BLaER1 (cell line): Measurements from ENCODE around the gene FEM1B.

ENCODE experiments used
- H3K27ac ChIP-seq: shearing (Covaris generic); formaldehyde crosslinking; 2 replicates; pipeline ENCODE4 v1.8.1; 2022
- H3K27me3 ChIP-seq: shearing (Covaris generic); formaldehyde crosslinking; 2 replicates; pipeline ENCODE4 v1.8.1; 2022
- H3K36me3 ChIP-seq: shearing (Covaris generic); formaldehyde crosslinking; 2 replicates; pipeline ENCODE4 v1.8.1; 2022
- H3K4me1 ChIP-seq: shearing (Covaris generic); formaldehyde crosslinking; 2 replicates; pipeline ENCODE4 v1.8.1; 2022
- H3K4me2 ChIP-seq: shearing (Covaris generic); formaldehyde crosslinking; 2 replicates; pipeline ENCODE4 v1.8.1; 2022
- H3K4me3 ChIP-seq: shearing (Covaris generic); formaldehyde crosslinking; 2 replicates; pipeline ENCODE4 v1.8.1; 2022
- H3K9ac ChIP-seq: shearing (Covaris generic); formaldehyde crosslinking; 2 replicates; pipeline ENCODE4 v1.8.1; 2022
- H3K9me3 ChIP-seq: shearing (Covaris generic); formaldehyde crosslinking; 2 replicates; pipeline ENCODE4 v1.8.1; 2022
- H4K20me1 ChIP-seq: shearing (Covaris generic); formaldehyde crosslinking; 2 replicates; pipeline ENCODE4 v1.8.1; 2022
- Cebpa-rat ChIP-seq: shearing (Covaris generic); IDR thresholded peaks from 2 replicates; pipeline ENCODE4 v1.8.1; 2022

The FEM1B gene

GRCh38 chr15:68332266-68332665 is 54.7 kb downstream of the FEM1B start:
- no peaks in the 10 kb centered on the region for H3K27me3 ChIP-seq
- peaks cover 55% of the 10 kb centered on the region for H3K4me1 ChIP-seq
- TF ChIP-seq Cebpa-rat, result no peak
- H3K27ac ChIP-seq, result no peak overlapping the region
- no peaks in the 10 kb centered on the region for H4K20me1 ChIP-seq
- H3K4me3 ChIP-seq, result no peak overlapping the region
- no peaks in the 10 kb centered on the region for H3K36me3 ChIP-seq
- no peak overlapping the region for H3K4me2 ChIP-seq
- H3K9me3 ChIP-seq, result no peaks in the 10 kb centered on the region
- no peak overlapping the region for H3K9ac ChIP-seq

- no peaks in the 10 kb centered on the region for H3K36me3 ChIP-seq
- no peak overlapping the region for H3K9ac ChIP-seq
- H3K27ac ChIP-seq, result no peak overlapping the region; the same call in 1 of the 2 replicates
- H3K4me2 ChIP-seq, result peak overlapping the region; percentile 69
- H3K4me3 ChIP-seq, result no peak overlapping the region
- H3K27me3 ChIP-seq, result no peaks in the 10 kb centered on the region
- no peak for TF ChIP-seq Cebpa-rat
- no peaks in the 10 kb centered on the region for H4K20me1 ChIP-seq
- no peaks in the 10 kb centered on the region for H3K9me3 ChIP-seq
- H3K4me1 ChIP-seq, result peaks cover 57% of the 10 kb centered on the region
These were observed 56.4 kb downstream of the FEM1B start for GRCh38 chr15:68333775-68334470.

GRCh38 chr15:68334661-68335124 is 57.1 kb downstream of the FEM1B start:
- H3K4me1 ChIP-seq, result peaks cover 57% of the 10 kb centered on the region

GRCh38 chr15:68335251-68335650 is 57.7 kb downstream of the FEM1B start:
- Histone ChIP-seq H3K4me1 (peaks cover 58% of the 10 kb centered on the region), H3K27ac (no peak overlapping the region)
- no peak for TF ChIP-seq Cebpa-rat

More at GRCh38 chr15:68334661-68335124, 57.1 kb downstream of the FEM1B start:
- Histone ChIP-seq H4K20me1 (no peaks in the 10 kb centered on the region), H3K4me3 (no peak overlapping the region), H3K36me3 (no peaks in the 10 kb centered on the region), H3K27me3 (no peaks in the 10 kb centered on the region), H3K27ac (no peak overlapping the region; the same call in 1 of the 2 replicates), H3K9ac (no peak overlapping the region), H3K9me3 (no peaks in the 10 kb centered on the region), H3K4me2 (peak overlapping the region; percentile 69)
- TF ChIP-seq Cebpa-rat, result no peak

GRCh38 chr15:68335655-68336054 is 58.1 kb downstream of the FEM1B start:
- Histone ChIP-seq H3K4me1 (peaks cover 61% of the 10 kb centered on the region), H3K27ac (no peak overlapping the region), H3K9me3 (no peaks in the 10 kb centered on the region), H3K27me3 (no peaks in the 10 kb centered on the region), H4K20me1 (no peaks in the 10 kb centered on the region), H3K36me3 (no peaks in the 10 kb centered on the region), H3K4me3 (no peak overlapping the region), H3K4me2 (no peak overlapping the region), H3K9ac (no peak overlapping the region)
- no peak for TF ChIP-seq Cebpa-rat

More at GRCh38 chr15:68335251-68335650, 57.7 kb downstream of the FEM1B start:
- no peaks in the 10 kb centered on the region for H3K36me3 ChIP-seq
- H3K27me3 ChIP-seq, result no peaks in the 10 kb centered on the region
- H3K9me3 ChIP-seq, result no peaks in the 10 kb centered on the region
- no peaks in the 10 kb centered on the region for H4K20me1 ChIP-seq
- peak overlapping the region; percentile 69 for H3K4me2 ChIP-seq
- no peak overlapping the region for H3K4me3 ChIP-seq
- H3K9ac ChIP-seq, result no peak overlapping the region

- Histone ChIP-seq H3K4me1 (peaks cover 61% of the 10 kb centered on the region), H3K36me3 (no peaks in the 10 kb centered on the region)
These were observed 59.0 kb downstream of the FEM1B start for GRCh38 chr15:68336516-68336915.

GRCh38 chr15:68337826-68338225 is 60.3 kb downstream of the FEM1B start:
- no peaks in the 10 kb centered on the region for H4K20me1 ChIP-seq
- no peaks in the 10 kb centered on the region for H3K36me3 ChIP-seq
- no peak for TF ChIP-seq Cebpa-rat
- peak overlapping the region; percentile 54 for H3K4me2 ChIP-seq
- no peak overlapping the region for H3K27ac ChIP-seq
- no peak overlapping the region for H3K9ac ChIP-seq
- no peaks in the 10 kb centered on the region for H3K27me3 ChIP-seq
- H3K4me1 ChIP-seq, result peaks cover 70% of the 10 kb centered on the region
- no peaks in the 10 kb centered on the region for H3K9me3 ChIP-seq
- H3K4me3 ChIP-seq, result no peak overlapping the region

More at GRCh38 chr15:68336516-68336915, 59.0 kb downstream of the FEM1B start:
- no peak for TF ChIP-seq Cebpa-rat
- no peaks in the 10 kb centered on the region for H3K27me3 ChIP-seq
- H3K9me3 ChIP-seq, result no peaks in the 10 kb centered on the region
- no peak overlapping the region for H3K9ac ChIP-seq
- no peak overlapping the region for H3K4me2 ChIP-seq
- H3K4me3 ChIP-seq, result no peak overlapping the region
- no peak overlapping the region for H3K27ac ChIP-seq
- H4K20me1 ChIP-seq, result no peaks in the 10 kb centered on the region

GRCh38 chr15:68339481-68339880 is 61.9 kb downstream of the FEM1B start:
- H3K27ac ChIP-seq, result no peak overlapping the region
- H3K4me1 ChIP-seq, result peaks cover 74% of the 10 kb centered on the region
- H3K4me2 ChIP-seq, result no peak overlapping the region
- H3K4me3 ChIP-seq, result no peak overlapping the region
- H4K20me1 ChIP-seq, result no peaks in the 10 kb centered on the region
- TF ChIP-seq Cebpa-rat, result no peak
- H3K9ac ChIP-seq, result no peak overlapping the region
- H3K9me3 ChIP-seq, result no peaks in the 10 kb centered on the region
- no peaks in the 10 kb centered on the region for H3K36me3 ChIP-seq
- H3K27me3 ChIP-seq, result no peaks in the 10 kb centered on the region

GRCh38 chr15:68340726-68341671 is 63.5 kb downstream of the FEM1B start:
- Histone ChIP-seq H3K4me3 (no peak overlapping the region), H3K36me3 (no peaks in the 10 kb centered on the region), H3K9ac (no peak overlapping the region), H3K27ac (no peak overlapping the region; the same call in 1 of the 2 replicates), H3K4me2 (peak overlapping the region; percentile 73), H4K20me1 (no peaks in the 10 kb centered on the region), H3K27me3 (no peaks in the 10 kb centered on the region), H3K4me1 (peaks cover 77% of the 10 kb centered on the region), H3K9me3 (no peaks in the 10 kb centered on the region)
- no peak for TF ChIP-seq Cebpa-rat
